ENCODE data around the gene TK1.

Gene TK1

DNA sequence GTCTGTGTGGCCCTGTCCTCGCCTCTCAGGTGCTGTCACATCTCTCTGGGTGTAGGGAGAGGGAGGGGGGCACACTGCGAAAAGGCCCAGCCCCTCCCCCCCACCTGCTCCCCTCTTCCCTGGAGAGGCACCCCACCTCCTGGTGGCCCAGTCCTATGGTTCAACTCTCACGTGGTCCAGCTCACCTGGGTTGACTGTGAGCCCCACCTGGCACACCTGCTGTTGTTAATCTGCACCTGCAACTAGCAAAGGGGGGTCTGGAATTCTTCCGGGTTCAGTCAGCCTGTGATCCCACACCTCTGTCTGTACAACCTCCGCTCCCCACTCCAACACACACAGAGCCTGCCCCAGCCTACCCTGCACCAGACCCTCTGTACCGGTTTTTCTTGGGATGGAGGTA, 20.4 kb downstream of the TK1 start:
- TF ChIP-seq, protein P1, sequence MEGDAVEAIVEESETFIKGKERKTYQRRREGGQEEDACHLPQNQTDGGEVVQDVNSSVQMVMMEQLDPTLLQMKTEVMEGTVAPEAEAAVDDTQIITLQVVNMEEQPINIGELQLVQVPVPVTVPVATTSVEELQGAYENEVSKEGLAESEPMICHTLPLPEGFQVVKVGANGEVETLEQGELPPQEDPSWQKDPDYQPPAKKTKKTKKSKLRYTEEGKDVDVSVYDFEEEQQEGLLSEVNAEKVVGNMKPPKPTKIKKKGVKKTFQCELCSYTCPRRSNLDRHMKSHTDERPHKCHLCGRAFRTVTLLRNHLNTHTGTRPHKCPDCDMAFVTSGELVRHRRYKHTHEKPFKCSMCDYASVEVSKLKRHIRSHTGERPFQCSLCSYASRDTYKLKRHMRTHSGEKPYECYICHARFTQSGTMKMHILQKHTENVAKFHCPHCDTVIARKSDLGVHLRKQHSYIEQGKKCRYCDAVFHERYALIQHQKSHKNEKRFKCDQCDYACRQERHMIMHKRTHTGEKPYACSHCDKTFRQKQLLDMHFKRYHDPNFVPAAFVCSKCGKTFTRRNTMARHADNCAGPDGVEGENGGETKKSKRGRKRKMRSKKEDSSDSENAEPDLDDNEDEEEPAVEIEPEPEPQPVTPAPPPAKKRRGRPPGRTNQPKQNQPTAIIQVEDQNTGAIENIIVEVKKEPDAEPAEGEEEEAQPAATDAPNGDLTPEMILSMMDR (IDR thresholded peaks at IDR 0.05), result no peak

DNA sequence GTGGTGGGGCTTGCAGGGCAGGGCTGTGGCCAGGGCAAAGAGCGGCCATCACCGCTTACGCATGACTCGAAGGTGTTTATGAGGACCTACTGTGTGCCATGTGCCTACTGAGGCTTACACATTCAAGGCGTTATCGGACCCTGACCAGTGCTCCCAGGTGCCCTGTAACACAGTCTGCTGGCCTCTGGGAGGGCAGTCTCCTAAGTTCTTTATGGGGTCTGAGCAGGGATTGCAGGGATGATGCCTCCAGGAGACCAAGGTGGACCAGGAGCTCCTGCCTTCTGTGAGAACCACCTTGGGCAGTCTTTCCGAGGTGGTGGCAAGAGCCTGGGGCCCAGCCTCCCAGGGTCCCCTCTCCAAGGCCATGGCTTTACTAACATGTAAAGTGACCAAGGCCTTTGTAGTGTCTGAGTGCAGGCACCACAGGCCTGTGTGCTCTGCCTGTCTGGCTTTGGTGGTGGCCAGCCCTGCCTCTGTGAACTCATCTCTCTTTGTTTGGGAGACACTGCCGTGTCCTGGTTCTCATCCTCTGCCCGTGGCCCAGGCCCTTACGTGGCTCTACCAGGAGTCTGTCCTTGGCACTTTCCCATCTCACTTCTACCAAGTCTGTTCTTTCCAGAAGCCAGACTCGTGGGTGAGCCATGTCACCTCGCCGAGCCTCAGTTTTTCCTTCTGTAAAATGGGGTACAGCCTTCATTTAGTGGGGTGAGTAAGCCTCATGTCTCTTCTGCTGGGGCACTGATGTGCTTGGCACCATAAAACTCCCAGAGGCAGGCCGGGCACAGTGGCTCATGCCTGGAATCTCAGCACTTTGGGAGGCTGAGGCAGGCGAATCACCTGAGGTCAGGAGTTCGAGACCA, 21.9 kb downstream of the TK1 start:
- TF ChIP-seq, protein P1 (IDR thresholded peaks at IDR 0.05), result no peak

DNA sequence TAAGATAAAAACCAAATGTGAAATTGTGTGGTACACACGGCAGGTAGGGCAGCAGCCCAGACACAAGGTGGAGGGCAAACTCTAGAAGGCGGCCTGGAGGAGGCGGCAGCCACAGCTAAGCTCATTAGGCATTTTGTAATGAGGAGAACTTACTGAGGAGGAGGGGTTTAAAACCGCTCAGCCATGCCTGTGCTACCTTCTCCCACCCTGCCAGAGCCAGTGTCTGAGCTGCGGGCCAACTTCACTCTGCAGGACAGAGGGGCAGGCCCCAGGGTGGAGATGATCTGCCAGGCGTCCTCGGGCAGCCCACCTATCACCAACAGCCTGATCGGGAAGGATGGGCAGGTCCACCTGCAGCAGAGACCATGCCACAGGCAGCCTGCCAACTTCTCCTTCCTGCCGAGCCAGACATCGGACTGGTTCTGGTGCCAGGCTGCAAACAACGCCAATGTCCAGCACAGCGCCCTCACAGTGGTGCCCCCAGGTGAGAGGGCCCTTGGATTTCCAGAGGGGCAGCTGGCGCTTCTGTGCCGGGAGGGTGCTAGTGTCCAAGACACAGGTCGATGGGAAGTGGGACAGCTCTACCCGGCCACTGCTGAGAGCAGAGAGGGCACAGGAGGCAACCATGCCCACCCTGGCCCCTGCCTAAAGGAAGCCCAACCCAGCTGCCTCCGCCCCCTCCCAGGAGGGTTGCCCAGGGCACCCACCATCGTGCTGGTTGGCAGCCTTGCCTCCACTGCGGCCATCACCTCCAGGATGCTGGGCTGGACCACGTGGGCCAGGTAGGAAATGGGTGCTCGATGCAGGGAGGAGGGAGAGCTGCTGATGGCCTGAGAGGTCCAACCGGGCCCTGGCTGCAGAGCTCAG, 22.7 kb downstream of the TK1 start:
- TF ChIP-seq, protein P1 (IDR thresholded peaks at IDR 0.05), result no peak

DNA sequence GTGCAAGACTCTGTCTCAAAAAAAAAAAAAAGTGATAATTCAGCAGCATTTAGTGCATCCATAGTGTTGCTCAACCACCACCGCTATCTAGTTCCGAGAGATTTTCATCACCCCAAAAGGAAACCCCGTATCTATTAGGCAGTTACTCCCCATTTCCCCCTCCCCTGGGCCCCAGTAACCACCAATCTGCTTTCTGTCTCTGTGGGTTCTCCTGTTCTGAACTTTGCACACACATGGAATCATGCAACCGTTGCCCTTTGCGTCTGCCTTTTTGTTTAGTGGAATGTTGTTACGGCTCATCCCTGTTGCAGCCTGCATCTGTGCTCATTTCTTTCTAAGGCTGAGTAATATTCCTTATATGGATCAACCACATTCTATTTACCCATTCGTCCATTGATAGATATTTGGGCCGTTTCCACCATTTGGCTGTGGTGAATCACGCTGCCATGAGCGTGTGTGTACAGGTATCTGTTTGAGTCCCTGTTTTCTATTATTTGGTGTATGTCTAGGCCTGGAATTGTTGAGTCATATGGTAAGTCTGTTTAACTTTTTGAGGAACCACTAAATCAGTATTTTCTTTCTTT, 27.2 kb downstream of the TK1 start:
- TF ChIP-seq, protein P1 (IDR thresholded peaks at IDR 0.05), result no peak

DNA sequence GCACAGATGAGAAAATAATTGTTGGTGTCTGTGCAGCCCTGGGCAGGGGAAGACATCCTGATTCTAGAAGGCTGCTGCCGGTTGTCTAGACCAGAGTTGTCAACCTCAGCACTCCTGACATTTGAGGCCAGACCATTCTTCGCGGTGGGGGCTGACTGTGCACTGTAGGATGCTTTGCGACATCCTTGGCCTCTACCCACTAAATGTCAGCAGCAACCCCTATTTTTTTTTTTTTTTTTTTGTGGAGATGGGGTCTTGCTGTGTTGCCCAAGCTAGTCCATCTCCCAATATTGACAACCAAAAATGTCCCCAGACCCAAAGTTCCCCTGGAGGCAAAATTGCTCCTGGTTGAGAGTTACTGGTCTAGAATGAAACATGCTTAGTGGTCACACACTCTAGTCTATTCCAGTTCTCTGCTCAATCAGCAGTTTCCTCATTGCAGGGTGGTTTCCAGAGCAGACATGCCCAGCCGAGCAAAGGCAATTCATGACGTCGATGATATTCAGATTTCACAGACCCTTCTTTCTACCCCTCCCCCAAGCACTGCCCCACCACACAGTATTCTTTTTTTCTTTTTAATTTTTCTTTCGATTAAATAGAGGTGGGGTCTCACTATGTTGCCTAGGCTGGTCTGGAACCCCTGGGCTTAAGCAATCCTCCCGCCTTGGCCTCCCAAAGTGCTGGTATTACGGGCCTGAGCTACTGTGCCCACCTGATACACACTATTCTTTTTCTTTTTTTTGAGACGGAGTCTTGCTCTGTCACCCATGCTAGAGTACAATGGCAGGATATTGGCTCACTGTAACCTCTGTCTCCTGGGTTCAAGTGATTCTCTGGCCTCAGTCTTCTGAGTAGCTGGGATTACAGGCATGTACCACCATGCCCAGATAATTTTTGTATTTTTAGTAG, 31.7 kb downstream of the TK1 start:
- TF ChIP-seq, protein P1 (IDR thresholded peaks at IDR 0.05), result no peak

DNA sequence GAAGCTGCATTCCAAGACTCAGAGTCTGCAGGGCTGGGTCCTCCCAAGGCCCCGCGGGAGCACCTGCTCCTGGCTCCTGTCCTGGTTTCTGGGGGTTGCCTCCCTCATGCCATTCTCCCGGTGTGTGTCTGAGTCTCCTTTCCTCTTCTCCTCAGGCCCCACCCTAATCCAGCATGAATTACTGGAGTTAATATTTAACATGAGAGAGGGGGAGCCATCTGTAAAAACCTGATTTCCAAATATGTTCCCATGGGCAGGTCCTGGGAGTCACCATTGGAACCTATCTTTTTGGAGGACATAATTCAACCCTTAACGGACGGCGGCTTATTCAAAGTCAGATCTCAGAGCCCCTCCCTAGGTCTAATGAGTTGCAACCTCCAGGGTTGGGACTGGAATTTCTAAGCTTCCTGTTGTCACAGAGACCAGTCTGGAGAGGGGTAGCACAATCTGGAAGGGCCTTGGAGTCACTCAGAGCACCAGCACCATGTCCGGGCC, 35.3 kb downstream of the TK1 start:
- TF ChIP-seq, protein P1 (IDR thresholded peaks at IDR 0.05), result no peak
